Mucosa of rectum (tissue), 2 donors: ENCODE results near the gene LZTFL1.
"Not testable (repeated sequence)": the region's sequence is repeated elsewhere in the genome, so short reads cannot be mapped to it uniquely, and the experiment has no call there.

ENCODE experiments used
- H3K27ac ChIP-seq, 2 donors: one replicate each; pipeline ENCODE4 v1.7.0; 2013; ENCODE audit warnings: inconsistent platforms in 2 of 2, low read depth in 2 of 2, low read length in 2 of 2
- H3K27me3 ChIP-seq, 2 donors: one replicate each; pipeline ENCODE4 v1.7.0; 2013; ENCODE audit warnings: low read length in 2 of 2; ENCODE audit not compliant: control insufficient read depth in 2 of 2, insufficient read depth in 2 of 2
- H3K36me3 ChIP-seq, 2 donors: one replicate each; pipeline ENCODE4 v1.7.0; 2013; ENCODE audit warnings: low read length in 2 of 2; ENCODE audit not compliant: control insufficient read depth in 2 of 2, insufficient read depth in 2 of 2
- H3K4me1 ChIP-seq, 2 donors: one replicate each; pipeline ENCODE4 v1.7.0; 2013; ENCODE audit warnings: low read length in 2 of 2, mild to moderate bottlenecking in 1 of 2; ENCODE audit not compliant: control insufficient read depth in 2 of 2, insufficient read depth in 2 of 2
- H3K4me3 ChIP-seq, 2 donors: one replicate each; pipeline ENCODE4 v1.7.0; 2013; ENCODE audit warnings: low read length in 2 of 2
- H3K9ac ChIP-seq, 2 donors: one replicate each; pipeline ENCODE4 v1.7.0; 2013; ENCODE audit warnings: low read length in 2 of 2, low read depth in 1 of 2, mild to moderate bottlenecking in 1 of 2
- H3K9me3 ChIP-seq, 2 donors: one replicate each; pipeline ENCODE4 v1.7.0; 2013; ENCODE audit warnings: low read length in 2 of 2; ENCODE audit not compliant: control insufficient read depth in 2 of 2
- donor health status: healthy.
- donor health status: Normal muscosa, but diverticular disease.

LZTFL1 gene

DNA sequence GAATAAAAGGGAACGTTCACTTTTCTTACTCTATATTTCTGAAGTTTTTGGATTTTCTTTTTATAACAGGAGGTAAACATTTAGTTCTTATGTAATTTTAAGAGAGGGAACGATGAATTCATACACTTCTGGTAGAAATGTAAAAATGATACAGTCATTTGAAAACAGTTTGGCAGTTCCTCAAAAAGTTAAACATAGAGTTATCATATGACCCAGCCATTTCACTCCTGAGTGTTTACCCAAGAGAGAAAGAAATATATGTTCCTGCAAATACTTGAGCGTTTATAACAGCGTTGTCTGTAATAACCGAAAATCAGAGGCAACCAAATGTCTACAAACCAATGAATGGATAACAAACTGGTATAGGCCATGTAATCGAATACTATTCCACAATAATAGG lies 23.6 kb upstream of the LZTFL1 start:
- Histone ChIP-seq H3K4me1 (peaks cover 2 to 6% of the 10 kb centered on the region in 2 donors), H3K27ac (no peak overlapping the region), H3K9ac (no peak overlapping the region), H3K4me3 (no peak overlapping the region), H3K36me3 (no peaks in the 10 kb centered on the region), H3K9me3 (no peaks in the 10 kb centered on the region), H3K27me3 (no peaks in the 10 kb centered on the region)

DNA sequence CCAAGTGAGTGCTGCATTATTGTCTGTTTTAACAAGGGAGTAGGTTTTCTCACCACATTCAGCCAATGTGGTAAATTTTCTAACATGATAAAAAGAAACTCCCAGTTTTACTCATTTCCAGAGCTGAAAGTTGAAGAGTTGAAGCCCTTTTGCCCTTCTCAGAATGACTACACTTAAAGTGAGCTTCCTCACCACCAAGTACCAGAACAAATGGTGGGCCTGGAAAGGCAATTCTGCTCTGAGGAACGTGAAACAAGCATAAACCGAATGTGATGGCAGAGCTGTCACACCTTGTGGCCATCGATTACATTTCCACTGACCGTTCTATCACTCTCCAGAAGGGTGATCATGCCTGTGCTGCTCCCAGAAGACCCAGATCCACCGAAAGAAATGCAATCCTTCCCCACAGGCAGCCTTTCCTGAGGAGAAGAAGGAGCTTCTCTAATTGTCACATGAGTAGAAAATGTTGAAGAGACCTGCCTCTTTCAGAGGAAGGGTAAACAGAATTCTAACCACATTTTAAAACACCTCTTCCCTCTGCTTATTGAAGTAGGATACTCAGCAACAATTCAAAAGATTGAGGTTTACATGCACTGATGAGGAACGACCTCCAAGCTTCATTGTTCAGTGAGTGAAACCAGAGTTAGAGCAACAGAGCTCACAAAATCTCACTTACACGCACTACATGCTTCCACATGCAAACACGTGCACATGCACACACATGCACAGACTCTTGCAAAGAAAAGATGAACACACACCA lies 23.0 kb upstream of the LZTFL1 start:
- H3K4me1 ChIP-seq, result peaks cover 2 to 7% of the 10 kb centered on the region in 2 donors
- no peak overlapping the region for H3K27ac ChIP-seq
- no peak overlapping the region for H3K9ac ChIP-seq
- no peak overlapping the region for H3K4me3 ChIP-seq
- no peaks in the 10 kb centered on the region for H3K36me3 ChIP-seq
- H3K27me3 ChIP-seq, result no peaks in the 10 kb centered on the region
- no peaks in the 10 kb centered on the region for H3K9me3 ChIP-seq

DNA sequence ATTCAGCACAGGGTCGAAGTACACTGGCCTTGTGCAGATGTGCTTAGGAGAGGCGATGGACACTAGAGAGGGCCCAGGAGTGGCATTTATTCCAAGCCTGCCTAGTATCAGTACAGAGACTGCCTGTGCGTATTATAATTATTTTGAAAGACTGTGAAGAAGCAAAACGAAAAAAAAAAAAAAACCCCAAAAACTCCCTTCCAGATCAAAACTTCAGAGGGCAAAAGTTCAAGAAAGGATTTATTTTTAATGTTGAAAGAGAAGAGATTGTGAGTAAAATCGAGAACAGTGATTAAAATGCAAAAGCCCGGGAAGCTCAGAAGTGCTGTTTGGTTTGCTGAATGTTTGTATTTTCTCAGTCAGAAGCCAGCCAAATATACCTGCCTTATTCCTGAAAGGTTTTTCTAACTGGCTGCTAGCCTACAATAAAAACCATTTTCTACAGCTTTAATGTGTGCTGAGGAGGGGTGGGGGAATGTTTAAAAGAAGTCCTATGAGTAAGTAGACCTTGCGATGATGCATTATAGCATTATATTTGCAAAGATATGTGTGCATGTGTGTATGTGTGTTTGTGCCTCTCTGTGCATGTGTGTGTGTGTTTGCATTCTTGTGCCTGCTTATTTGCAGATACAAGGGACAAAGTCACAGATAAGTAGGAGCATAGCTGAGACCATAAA lies 19.3 kb upstream of the LZTFL1 start:
- Histone ChIP-seq H3K9ac (no peak overlapping the region), H3K27ac (no peak overlapping the region), H3K36me3 (no peaks in the 10 kb centered on the region), H3K27me3 (no peaks in the 10 kb centered on the region), H3K4me1 (peaks cover 2 to 7% of the 10 kb centered on the region in 2 donors), H3K9me3 (no peaks in the 10 kb centered on the region), H3K4me3 (no peak overlapping the region)

DNA sequence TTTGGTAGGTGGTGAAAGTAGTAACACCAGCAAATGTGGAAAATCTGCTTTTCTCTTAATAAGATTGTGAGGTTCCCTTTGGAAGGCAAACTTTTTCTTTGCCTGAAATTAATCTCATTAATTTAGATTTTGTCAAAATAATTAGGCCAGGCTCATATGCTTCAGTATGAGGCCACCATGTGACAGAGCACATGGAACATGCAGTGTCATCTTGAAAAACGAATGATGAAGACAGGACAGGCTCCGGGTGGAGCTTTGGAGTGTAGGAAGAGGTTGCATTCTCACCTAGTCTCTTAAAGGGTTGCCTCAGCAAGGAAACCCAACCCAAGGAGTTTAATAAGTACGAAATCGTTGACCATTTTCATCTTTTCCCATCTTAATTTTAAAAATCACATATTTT lies 18.6 kb upstream of the LZTFL1 start:
- Histone ChIP-seq H3K9ac (no peak overlapping the region), H3K9me3 (no peaks in the 10 kb centered on the region), H3K27ac (no peak overlapping the region), H3K4me1 (peaks cover 2 to 7% of the 10 kb centered on the region in 2 donors), H3K4me3 (no peak overlapping the region), H3K36me3 (no peaks in the 10 kb centered on the region), H3K27me3 (no peaks in the 10 kb centered on the region)

DNA sequence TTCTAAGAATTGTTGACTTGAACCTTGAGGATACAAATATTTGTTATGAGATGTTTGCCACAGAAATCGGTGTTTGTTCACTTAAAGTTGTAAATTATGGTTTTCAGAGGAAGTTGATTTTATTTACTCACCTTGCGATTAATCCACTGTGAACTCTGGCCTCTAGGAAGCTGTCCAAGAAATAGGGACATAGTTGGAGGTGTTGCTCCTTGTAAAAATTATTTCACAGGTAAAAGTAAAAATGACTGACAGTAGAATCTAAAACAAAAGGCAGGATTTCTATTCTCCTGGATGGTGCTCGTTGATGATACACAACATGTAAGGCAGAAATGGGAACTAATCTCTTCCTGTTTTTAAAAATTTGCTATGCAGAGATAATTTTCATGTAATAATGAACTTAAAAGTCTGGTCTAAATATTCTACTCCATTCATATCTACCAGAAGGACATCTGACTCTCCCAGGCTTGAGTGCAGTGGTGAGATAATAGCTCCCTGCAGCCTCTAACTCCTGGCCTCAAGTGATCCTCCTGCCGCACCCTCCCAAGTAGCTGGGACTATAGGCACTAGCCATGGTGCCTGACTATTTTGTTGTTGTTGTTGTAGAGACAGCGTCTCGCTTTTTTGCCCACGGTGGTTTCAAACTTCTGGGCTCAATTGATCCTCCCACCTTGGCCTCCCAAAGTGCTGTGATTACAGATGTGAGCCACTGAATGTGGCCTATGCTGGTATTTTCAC lies 17.1 kb upstream of the LZTFL1 start:
- no peak overlapping the region for H3K4me3 ChIP-seq
- no peaks in the 10 kb centered on the region for H3K36me3 ChIP-seq
- no peak overlapping the region for H3K27ac ChIP-seq
- H3K27me3 ChIP-seq, result no peaks in the 10 kb centered on the region
- H3K9ac ChIP-seq, result no peak overlapping the region
- H3K9me3 ChIP-seq, result no peaks in the 10 kb centered on the region
- peaks cover 2 to 7% of the 10 kb centered on the region in 2 donors for H3K4me1 ChIP-seq

DNA sequence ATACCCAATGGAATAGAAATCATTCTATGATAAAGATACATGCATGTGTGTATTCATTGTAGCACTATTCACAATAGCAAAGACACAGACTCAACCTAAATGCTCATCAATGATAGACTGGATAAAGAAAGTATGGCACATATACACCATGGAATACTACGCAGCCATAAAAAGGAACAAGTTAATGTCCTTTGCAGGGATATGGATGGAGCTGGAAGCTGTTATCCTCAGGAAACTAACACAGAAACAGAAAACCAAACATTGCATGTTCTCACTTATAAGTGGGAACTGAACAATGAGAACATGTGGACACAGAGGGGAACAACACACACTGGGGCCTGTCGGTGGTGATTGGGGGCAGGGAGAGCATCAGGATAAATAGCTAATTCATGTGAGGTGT lies 15.1 kb upstream of the LZTFL1 start:
- H3K27me3 ChIP-seq, H3K27ac ChIP-seq, H3K4me1 ChIP-seq: not testable (repeated sequence)

DNA sequence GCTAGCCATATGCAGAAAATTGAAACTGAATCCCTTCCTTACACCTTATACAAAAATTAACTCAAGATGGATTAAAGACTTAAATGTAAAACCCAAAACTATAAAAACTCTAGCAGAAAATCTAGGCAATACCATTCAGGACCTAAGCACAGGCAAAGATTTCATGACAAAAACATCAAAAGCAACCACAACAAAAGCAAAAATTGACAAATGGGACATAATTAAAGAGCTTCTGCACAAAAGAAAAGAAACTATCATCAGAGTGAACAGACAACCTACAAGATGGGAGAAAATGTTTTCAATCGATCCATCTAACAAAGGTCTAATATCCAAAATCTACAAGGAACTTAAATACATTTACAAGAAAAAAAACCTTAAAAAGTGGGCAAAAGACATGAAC lies 14.4 kb upstream of the LZTFL1 start:
- not testable (repeated sequence) for H3K4me3 ChIP-seq, H3K36me3 ChIP-seq, H3K9me3 ChIP-seq, H3K27me3 ChIP-seq, H3K27ac ChIP-seq, H3K4me1 ChIP-seq, H3K9ac ChIP-seq

More for the DNA sequence above, 15.1 kb upstream of the LZTFL1 start:
- H3K9ac ChIP-seq, H3K36me3 ChIP-seq, H3K4me3 ChIP-seq, H3K9me3 ChIP-seq: not testable (repeated sequence)

DNA sequence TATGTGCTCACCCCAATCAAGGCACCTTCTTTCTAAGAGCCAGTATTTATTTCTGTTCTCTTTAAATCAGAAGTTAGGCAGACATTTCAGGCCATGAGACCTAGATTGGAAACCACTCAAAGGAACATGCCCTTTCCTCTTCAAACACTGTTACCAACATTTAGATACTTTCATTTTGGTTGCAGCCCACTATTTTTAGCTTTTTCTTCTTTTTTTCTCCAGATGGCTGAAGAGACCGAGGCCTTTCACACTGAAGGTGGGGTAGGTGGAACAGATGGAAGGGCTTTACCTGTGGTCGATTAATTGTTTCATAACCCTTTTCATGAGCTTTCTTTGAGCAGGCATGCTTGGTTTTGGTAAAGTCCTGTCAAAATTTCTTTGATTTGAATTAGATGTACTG lies 10.9 kb upstream of the LZTFL1 start:
- Histone ChIP-seq H3K9ac (no peak overlapping the region), H3K27me3 (no peaks in the 10 kb centered on the region), H3K4me1 (no peaks in the 10 kb centered on the region), H3K36me3 (no peaks in the 10 kb centered on the region), H3K9me3 (peaks cover 0 to 2% of the 10 kb centered on the region in 2 donors), H3K4me3 (no peak overlapping the region), H3K27ac (no peak overlapping the region)

DNA sequence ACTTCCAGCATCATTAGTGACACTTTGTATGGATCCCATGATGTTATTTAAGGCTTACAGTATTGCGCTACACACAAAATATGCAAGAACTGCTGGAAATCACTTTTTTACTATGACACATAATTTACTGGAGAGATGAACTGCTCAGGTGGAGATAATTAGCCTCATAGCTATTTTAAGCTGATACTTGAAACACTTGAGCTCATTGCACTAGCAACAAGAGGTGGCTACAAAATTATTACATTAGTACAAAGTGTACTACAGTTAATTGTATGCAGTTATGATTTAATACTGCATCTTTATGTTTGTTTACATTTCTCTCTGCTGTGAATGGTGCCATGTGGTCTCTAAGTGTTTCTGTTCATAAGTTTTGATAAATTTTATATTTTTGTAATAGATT lies 6.5 kb upstream of the LZTFL1 start:
- Histone ChIP-seq H3K27me3 (no peaks in the 10 kb centered on the region), H3K4me3 (no peak overlapping the region), H3K9ac (no peak overlapping the region), H3K9me3 (peaks cover 0 to 2% of the 10 kb centered on the region in 2 donors), H3K27ac (no peak overlapping the region), H3K36me3 (no peaks in the 10 kb centered on the region), H3K4me1 (no peaks in the 10 kb centered on the region)

DNA sequence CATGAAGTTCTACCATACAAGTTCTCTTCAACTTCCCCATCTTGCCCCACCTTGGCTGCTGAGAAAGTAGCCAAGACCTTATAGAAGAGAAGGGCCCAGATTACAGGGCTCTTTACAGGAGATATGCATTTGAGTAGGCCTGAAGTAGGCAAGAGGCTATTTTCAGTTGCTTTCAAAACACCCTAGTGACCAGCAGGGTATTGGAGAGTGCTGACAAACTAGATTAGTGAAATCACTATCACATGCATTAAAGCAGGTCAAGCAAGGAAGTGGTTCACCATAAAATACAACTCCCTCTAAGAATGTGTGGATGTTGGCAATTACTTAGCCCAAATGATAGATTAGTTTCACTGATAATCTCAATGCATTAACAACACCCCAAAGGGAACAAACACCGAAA lies 2.7 kb upstream of the LZTFL1 start:
- no peaks in the 10 kb centered on the region for H3K27me3 ChIP-seq
- H3K36me3 ChIP-seq, result no peaks in the 10 kb centered on the region

More for the DNA sequence above, 2.7 kb upstream of the LZTFL1 start:
- Histone ChIP-seq H3K27ac (no peak overlapping the region), H3K9me3 (peaks cover 0 to 2% of the 10 kb centered on the region in 2 donors), H3K9ac (no peak overlapping the region), H3K4me1 (peaks cover 9 to 10% of the 10 kb centered on the region in 2 donors), H3K4me3 (no peak overlapping the region)
